Measurements from ENCODE around the gene MOCS1. TPM values are rescaled to one million over a fixed set of nuclear protein-coding genes. Genes with fewer than 3 reads are reported as not detected.

Gene MOCS1
- total RNA-seq, 1 donor from 2014 or later: 15.6 TPM

DNA sequence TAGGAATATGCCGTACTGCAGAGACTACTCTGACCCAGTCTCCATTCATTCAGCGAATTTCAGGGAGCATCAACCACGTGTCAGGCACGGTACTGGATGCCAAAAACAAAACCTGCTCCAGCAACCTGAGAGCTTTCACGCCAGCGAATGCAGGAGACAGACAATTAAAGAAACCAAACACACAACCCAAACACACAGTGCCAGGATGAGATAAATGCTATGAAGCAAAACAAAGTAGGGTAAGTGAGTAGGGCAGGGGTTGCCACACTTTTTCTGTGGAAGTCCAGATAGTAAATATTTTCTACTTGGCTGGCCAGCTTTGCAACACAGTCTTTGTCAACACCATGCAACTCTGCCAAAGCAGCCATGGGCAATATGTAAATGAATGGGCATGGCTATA is 10.0 kb downstream of the MOCS1 start:
- H3K27me3 Mint-ChIP-seq: no peaks in the 10 kb centered on the region
- no peaks in the 10 kb centered on the region for H3K4me1 Mint-ChIP-seq (ENCODE audit: unreplicated experiment)

GRCh38 chr6:39923861-39924260 is 10.4 kb downstream of the MOCS1 start:
- Mint-ChIP-seq H3K9me3 (no peaks in the 10 kb centered on the region), H3K4me3 (no peak overlapping the region), H3K4me1 (ENCODE audit: unreplicated experiment) (no peaks in the 10 kb centered on the region), H3K27me3 (no peaks in the 10 kb centered on the region), H3K36me3 (peaks cover 21% of the 10 kb centered on the region), H3K27ac (no peak overlapping the region)
- no peak for DNase-seq (ENCODE audit: extremely low spot score, unreplicated experiment)
- no peak for TF ChIP-seq CTCF (conservative IDR thresholded peaks at IDR 0.05)

More for the DNA sequence above, 10.0 kb downstream of the MOCS1 start:
- Mint-ChIP-seq H3K9me3 (no peaks in the 10 kb centered on the region), H3K36me3 (peaks cover 21% of the 10 kb centered on the region), H3K27ac (no peak overlapping the region), H3K4me3 (no peak overlapping the region)
- no peak for TF ChIP-seq CTCF (conservative IDR thresholded peaks at IDR 0.05)
- no peak for DNase-seq (ENCODE audit: extremely low spot score, unreplicated experiment)

- H3K27me3 Mint-ChIP-seq: no peaks in the 10 kb centered on the region
- no peak overlapping the region for H3K4me3 Mint-ChIP-seq
- H3K36me3 Mint-ChIP-seq: peaks cover 21% of the 10 kb centered on the region
- no peak overlapping the region for H3K27ac Mint-ChIP-seq
- no peaks in the 10 kb centered on the region for H3K9me3 Mint-ChIP-seq
- DNase-seq (ENCODE audit: extremely low spot score, unreplicated experiment): no peak
- TF ChIP-seq CTCF (conservative IDR thresholded peaks at IDR 0.05): no peak
- no peaks in the 10 kb centered on the region for H3K4me1 Mint-ChIP-seq (ENCODE audit: unreplicated experiment)
Observed at GRCh38 chr6:39923394-39923793, 10.9 kb downstream of the MOCS1 start.

DNA sequence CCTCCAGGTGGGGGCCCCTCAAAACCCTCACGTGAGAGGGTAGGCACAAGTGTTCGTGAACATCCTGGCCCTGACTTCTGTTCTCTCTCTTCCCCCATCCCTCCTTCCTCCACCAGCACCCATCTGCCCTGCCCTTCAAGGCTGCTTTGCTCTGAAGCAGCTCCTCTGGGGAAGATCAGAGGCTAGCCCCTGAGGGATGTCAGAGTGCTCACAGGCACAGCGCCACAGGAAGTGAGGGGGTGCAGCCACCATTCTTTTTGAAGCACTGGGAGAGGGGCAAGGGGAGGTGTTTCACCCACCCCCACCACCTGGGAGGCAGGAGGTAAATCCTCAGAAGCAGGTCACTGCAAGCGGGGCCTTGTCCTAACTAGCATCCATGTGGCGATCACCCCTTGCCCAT is 11.4 kb downstream of the MOCS1 start:
- Mint-ChIP-seq H3K27ac (no peak overlapping the region), H3K9me3 (no peaks in the 10 kb centered on the region), H3K4me3 (no peak overlapping the region), H3K36me3 (peaks cover 24% of the 10 kb centered on the region), H3K4me1 (ENCODE audit: unreplicated experiment) (peaks cover 3% of the 10 kb centered on the region), H3K27me3 (no peaks in the 10 kb centered on the region)
- DNase-seq (ENCODE audit: extremely low spot score, unreplicated experiment): no peak
- no peak for TF ChIP-seq CTCF (conservative IDR thresholded peaks at IDR 0.05)

- TF ChIP-seq CTCF (conservative IDR thresholded peaks at IDR 0.05): no peak
- H3K27me3 Mint-ChIP-seq: no peaks in the 10 kb centered on the region
- no peak for DNase-seq (ENCODE audit: extremely low spot score, unreplicated experiment)
- H3K4me1 Mint-ChIP-seq (ENCODE audit: unreplicated experiment): peaks cover 3% of the 10 kb centered on the region
- H3K9me3 Mint-ChIP-seq: no peaks in the 10 kb centered on the region
- no peak overlapping the region for H3K27ac Mint-ChIP-seq
- H3K4me3 Mint-ChIP-seq: no peak overlapping the region
- H3K36me3 Mint-ChIP-seq: peaks cover 18% of the 10 kb centered on the region
Observed at GRCh38 chr6:39920157-39920556, 14.1 kb downstream of the MOCS1 start.

DNA sequence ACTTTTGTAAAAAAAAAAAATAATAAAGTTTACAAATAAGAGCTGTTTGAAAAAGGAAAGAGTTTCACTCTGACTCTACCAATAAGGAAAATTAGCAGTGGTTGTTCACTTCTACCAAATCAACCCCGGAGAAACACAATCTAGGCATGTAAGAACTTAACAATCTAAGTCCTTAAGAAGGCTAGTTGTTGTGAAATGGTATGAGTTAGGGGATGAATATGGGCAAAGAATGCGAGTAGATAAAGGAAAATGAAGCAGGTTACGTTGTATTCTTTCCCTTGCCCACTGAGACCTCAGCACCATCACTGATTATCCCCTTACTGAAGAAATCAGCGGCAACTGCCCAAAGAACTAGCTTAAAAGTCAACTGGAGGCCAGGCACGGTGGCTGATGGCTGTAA is 15.4 kb downstream of the MOCS1 start:
- TF ChIP-seq CTCF (conservative IDR thresholded peaks at IDR 0.05): no peak
- Mint-ChIP-seq H3K36me3 (peaks cover 19% of the 10 kb centered on the region), H3K27me3 (no peaks in the 10 kb centered on the region), H3K9me3 (no peaks in the 10 kb centered on the region), H3K4me1 (ENCODE audit: unreplicated experiment) (peaks cover 3% of the 10 kb centered on the region), H3K27ac (no peak overlapping the region), H3K4me3 (no peak overlapping the region)
- DNase-seq (ENCODE audit: extremely low spot score, unreplicated experiment): no peak
